ENCODE data around the gene TDRD3.

Gene TDRD3

DNA sequence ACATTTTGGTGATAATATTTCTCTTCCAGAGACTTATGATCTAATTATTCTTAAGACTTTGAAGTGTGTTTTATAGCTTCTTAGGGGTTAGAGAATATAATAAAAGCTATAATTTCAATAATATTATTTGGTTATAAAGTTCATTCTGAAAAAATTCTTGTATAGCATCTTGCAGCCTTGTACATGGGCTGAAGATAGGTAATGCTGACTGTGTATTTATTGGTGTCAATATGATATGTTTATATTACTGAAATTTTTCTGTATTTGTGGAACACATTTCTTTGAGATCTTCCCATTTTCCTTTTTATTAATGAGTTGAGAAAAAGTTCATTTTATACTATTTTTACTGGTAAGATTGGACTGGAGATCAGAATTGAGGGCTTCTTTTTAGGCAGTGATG is 87.8 kb downstream of the TDRD3 start:
- TF ChIP-seq, protein P1, sequence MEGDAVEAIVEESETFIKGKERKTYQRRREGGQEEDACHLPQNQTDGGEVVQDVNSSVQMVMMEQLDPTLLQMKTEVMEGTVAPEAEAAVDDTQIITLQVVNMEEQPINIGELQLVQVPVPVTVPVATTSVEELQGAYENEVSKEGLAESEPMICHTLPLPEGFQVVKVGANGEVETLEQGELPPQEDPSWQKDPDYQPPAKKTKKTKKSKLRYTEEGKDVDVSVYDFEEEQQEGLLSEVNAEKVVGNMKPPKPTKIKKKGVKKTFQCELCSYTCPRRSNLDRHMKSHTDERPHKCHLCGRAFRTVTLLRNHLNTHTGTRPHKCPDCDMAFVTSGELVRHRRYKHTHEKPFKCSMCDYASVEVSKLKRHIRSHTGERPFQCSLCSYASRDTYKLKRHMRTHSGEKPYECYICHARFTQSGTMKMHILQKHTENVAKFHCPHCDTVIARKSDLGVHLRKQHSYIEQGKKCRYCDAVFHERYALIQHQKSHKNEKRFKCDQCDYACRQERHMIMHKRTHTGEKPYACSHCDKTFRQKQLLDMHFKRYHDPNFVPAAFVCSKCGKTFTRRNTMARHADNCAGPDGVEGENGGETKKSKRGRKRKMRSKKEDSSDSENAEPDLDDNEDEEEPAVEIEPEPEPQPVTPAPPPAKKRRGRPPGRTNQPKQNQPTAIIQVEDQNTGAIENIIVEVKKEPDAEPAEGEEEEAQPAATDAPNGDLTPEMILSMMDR (IDR thresholded peaks at IDR 0.05; ENCODE audit: insufficient read depth, low read length, missing control alignments): no peak
- no peak overlapping the region for H3K4me3 ChIP-seq (ENCODE audit: low read depth, low read length)
- ChIA-PET CTCF (interaction anchor here (1.0 kb wide), 1 partner anchor 11 kb away, joined by 3 read pairs; no protein-coding TSS in a partner anchor), POLR2A (no interaction called here)
- no peak for DNase-seq (ENCODE audit: low read depth, low spot score)

DNA sequence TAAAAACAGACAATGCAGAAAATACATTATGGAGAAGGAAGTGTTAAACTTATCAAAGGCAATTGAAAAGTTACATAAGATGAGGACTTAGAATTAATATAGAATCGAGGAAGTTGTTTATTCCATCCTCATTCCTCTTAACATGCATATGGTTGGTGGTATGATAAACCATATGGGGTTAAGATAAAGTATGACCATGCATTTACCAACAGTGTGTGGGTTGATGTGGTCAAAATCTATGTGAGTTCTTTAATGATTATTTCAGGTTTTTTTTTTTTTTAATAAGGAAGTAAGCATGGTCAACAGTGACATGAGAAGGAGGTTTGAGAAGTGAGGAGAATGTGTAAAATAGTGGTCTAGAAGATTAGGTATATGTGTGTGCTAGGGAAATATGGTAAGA is 94.5 kb downstream of the TDRD3 start:
- no peak overlapping the region for H3K4me3 ChIP-seq (ENCODE audit: low read depth, low read length)
- TF ChIP-seq, protein P1 (IDR thresholded peaks at IDR 0.05; ENCODE audit: insufficient read depth, low read length, missing control alignments): no peak
- ChIA-PET CTCF (no interaction called here), POLR2A (no interaction called here)
- no peak for DNase-seq (ENCODE audit: low read depth, low spot score)

DNA sequence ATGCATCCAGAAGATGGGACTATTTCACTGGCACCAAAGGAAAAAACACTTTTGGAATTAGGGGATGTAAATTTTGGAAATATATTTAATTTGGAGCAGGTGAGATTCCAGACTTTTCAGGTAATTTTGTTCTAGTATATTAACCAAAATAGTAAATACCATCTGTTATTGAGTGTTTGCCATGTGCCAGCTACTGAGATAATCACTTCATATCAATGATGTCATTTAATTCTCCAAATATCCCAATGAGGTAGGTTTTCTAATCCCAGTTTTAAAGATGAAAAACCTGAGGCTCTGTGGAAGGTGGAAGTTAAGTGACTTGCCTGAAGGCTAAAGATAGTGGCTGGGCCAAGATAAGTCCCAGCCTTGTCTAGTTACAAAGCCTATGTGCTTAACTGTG is 95.2 kb downstream of the TDRD3 start:
- H3K4me3 ChIP-seq (ENCODE audit: low read depth, low read length): no peak overlapping the region
- CTCF ChIA-PET: no interaction called here
- TF ChIP-seq, protein P1 (IDR thresholded peaks at IDR 0.05; ENCODE audit: insufficient read depth, low read length, missing control alignments): no peak
- POLR2A ChIA-PET: no interaction called here
- DNase-seq (ENCODE audit: low read depth, low spot score): no peak

DNA sequence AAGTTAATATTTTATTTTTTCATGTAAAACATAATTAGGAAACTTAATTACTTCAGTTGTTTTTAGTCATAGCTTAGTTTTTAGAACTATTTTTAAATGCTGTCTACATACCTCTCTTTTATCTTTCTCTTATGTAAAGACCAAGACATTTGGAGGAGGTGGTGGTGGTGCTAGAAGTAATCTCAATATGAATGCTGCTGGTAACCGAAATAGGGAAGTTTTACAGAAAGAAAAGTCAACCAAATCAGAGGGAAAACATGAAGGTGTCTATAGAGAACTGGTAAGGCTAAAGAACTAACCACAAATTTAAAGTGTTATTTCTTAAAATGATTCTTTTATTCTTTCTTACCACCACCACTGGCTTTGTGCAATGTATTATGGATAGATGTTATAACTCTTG is 97.3 kb downstream of the TDRD3 start:
- DNase-seq (ENCODE audit: low read depth, low spot score): no peak
- ChIA-PET POLR2A (no interaction called here), CTCF (interaction anchor here (0.6 kb wide), 1 partner anchor 20 kb away, joined by 3 read pairs; no protein-coding TSS in a partner anchor)
- H3K4me3 ChIP-seq (ENCODE audit: low read depth, low read length): no peak overlapping the region
- TF ChIP-seq, protein P1 (IDR thresholded peaks at IDR 0.05; ENCODE audit: insufficient read depth, low read length, missing control alignments): no peak

DNA sequence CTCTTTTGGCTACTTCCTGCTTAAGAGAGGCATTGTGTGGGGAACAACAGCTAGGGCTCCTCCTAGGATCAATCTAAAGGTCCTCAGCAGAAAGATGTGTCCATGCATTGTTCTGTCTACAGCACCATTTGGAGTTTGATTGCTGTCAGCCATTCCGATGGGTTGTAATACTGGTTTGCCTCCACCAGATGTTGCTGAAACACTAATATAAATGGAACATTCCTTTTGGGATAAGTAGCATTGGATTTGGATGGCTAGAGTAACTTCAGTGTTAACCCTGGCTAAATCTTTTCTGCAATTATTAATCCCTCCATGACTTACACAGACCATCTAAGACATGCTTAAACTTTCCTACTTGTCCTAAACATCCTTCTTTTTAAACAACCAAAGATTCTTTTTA is 104.2 kb downstream of the TDRD3 start:
- CTCF ChIA-PET: no interaction called here
- no peak overlapping the region for H3K4me3 ChIP-seq (ENCODE audit: low read depth, low read length)
- no peak for DNase-seq (ENCODE audit: low read depth, low spot score)
- POLR2A ChIA-PET: no interaction called here
- TF ChIP-seq, protein P1 (IDR thresholded peaks at IDR 0.05; ENCODE audit: insufficient read depth, low read length, missing control alignments): no peak

DNA sequence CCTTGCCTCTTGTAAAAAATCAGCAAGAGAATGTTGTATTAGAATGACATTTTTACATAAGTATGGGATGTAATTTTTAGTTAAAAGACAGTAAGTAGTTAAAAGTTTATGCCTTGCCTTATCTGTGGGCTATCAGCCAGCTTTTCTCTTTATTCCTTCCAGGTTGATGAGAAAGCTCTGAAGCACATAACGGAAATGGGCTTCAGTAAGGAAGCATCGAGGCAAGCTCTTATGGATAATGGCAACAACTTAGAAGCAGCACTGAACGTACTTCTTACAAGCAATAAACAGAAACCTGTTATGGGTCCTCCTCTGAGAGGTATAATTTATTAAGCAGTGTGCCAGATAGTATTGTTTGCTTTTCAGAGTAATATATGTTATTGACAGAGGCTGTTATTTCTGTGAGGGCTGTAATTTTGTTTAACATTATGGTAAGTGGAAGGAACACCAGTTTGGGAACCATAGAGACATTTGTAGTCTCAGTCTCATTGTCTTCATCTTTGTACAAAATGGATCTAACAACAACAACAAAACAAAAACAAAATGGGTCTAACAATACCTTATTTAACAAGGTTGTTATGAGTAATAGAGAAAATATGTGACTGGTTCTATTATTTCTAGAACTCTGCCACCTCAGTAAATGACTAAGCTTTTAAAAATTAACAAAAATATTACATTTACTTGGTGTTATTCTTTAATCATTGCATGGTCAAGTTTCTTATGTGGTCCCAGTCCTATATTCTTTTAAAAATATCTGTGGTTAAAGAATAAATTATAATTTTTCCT is 112.8 kb downstream of the TDRD3 start:
- ChIA-PET CTCF (no interaction called here), POLR2A (no interaction called here)
- H3K4me3 ChIP-seq (ENCODE audit: low read depth, low read length): no peak overlapping the region
- DNase-seq (ENCODE audit: low read depth, low spot score): no peak
- TF ChIP-seq, protein P1 (IDR thresholded peaks at IDR 0.05; ENCODE audit: insufficient read depth, low read length, missing control alignments): no peak

Data from AG04449 (cell line).